Muscle layer of duodenum (tissue), 2 donors: ENCODE data around the gene PYY.

Experiments used
- H3K27ac ChIP-seq: one replicate; pipeline ENCODE4 v1.7.0; 2013; ENCODE audit warnings: mild to moderate bottlenecking, low read length
- H3K27me3 ChIP-seq: one replicate; pipeline ENCODE4 v1.7.0; 2013; ENCODE audit warnings: low read depth, mild to moderate bottlenecking, control low read depth, low read length
- H3K36me3 ChIP-seq, 2 donors: one replicate each; pipeline ENCODE4 v1.7.0; 2013; ENCODE audit warnings: low read length in 2 of 2, control low read depth in 1 of 2, mild to moderate bottlenecking in 1 of 2; ENCODE audit not compliant: insufficient read depth in 2 of 2, control insufficient read depth in 1 of 2
- H3K4me1 ChIP-seq, 2 donors: one replicate each; pipeline ENCODE4 v1.7.0; 2013; ENCODE audit warnings: low read length in 2 of 2, mild to moderate bottlenecking in 2 of 2, control low read depth in 1 of 2, moderate library complexity in 1 of 2; ENCODE audit not compliant: insufficient read depth in 2 of 2, control insufficient read depth in 1 of 2
- H3K4me3 ChIP-seq, 2 donors: one replicate each; pipeline ENCODE4 v1.7.0; 2013; ENCODE audit warnings: low read length in 2 of 2, low read depth in 1 of 2, mild to moderate bottlenecking in 1 of 2
- H3K9me3 ChIP-seq, 2 donors: one replicate each; pipeline ENCODE4 v1.7.0; 2013; ENCODE audit warnings: low read length in 2 of 2, control low read depth in 1 of 2, mild to moderate bottlenecking in 1 of 2; ENCODE audit not compliant: control insufficient read depth in 1 of 2
- donor health status: healthy.

Gene PYY

GRCh38 chr17:43911904-43912303, 41.8 kb downstream of the PYY start:
- Histone ChIP-seq H3K36me3 (no peaks in the 10 kb centered on the region), H3K9me3 (no peaks in the 10 kb centered on the region), H3K4me3 (no peak overlapping the region), H3K27me3 (peaks cover 6% of the 10 kb centered on the region), H3K4me1 (peaks cover 0 to 6% of the 10 kb centered on the region in 2 donors), H3K27ac (no peak overlapping the region)

- H3K4me3 ChIP-seq: no peak overlapping the region
- H3K9me3 ChIP-seq: no peaks in the 10 kb centered on the region
- H3K36me3 ChIP-seq: no peaks in the 10 kb centered on the region
- no peak overlapping the region for H3K27ac ChIP-seq
- peaks cover 22% of the 10 kb centered on the region for H3K27me3 ChIP-seq
- H3K4me1 ChIP-seq: peaks cover 0 to 21% of the 10 kb centered on the region in 2 donors
These were observed 44.1 kb downstream of the PYY start for GRCh38 chr17:43909537-43910231.

- Histone ChIP-seq H3K27me3 (peaks cover 22% of the 10 kb centered on the region), H3K9me3 (no peaks in the 10 kb centered on the region), H3K36me3 (no peaks in the 10 kb centered on the region), H3K4me1 (peaks cover 0 to 21% of the 10 kb centered on the region in 2 donors), H3K27ac (peak overlapping the region; percentile 46), H3K4me3 (peak overlapping the region; percentile 65 to 84)
These were observed 45.6 kb downstream of the PYY start for GRCh38 chr17:43907998-43908721.

GRCh38 chr17:43907425-43907981, 46.2 kb downstream of the PYY start, which contains the start of gene MPP2:
TSS of gene MPP2 (minus strand) at chr17:43907536. CDS start at chr17:43904460, 3,076 bp downstream.
- Histone ChIP-seq H3K9me3 (no peaks in the 10 kb centered on the region), H3K4me1 (peaks cover 0 to 21% of the 10 kb centered on the region in 2 donors), H3K27ac (peak within 1 kb of the TSS; percentile 46), H3K36me3 (no peaks in the 10 kb centered on the region), H3K4me3 (peak within 1 kb of the TSS; percentile 68 to 84), H3K27me3 (peaks cover 22% of the 10 kb centered on the region)

GRCh38 chr17:43906951-43907424, 46.8 kb downstream of the PYY start:
- H3K9me3 ChIP-seq: no peaks in the 10 kb centered on the region
- no peaks in the 10 kb centered on the region for H3K36me3 ChIP-seq
- H3K27ac ChIP-seq: peak overlapping the region; percentile 46
- H3K27me3 ChIP-seq: peaks cover 22% of the 10 kb centered on the region
- H3K4me1 ChIP-seq: peaks cover 0 to 21% of the 10 kb centered on the region in 2 donors
- peak overlapping the region; percentile 65 to 84 for H3K4me3 ChIP-seq

- H3K9me3 ChIP-seq: no peaks in the 10 kb centered on the region
- no peak overlapping the region for H3K27ac ChIP-seq
- no peaks in the 10 kb centered on the region for H3K36me3 ChIP-seq
- peak overlapping the region; percentile 68 to 84 for H3K4me3 ChIP-seq
- H3K4me1 ChIP-seq: peaks cover 0 to 22% of the 10 kb centered on the region in 2 donors
- peaks cover 22% of the 10 kb centered on the region for H3K27me3 ChIP-seq
These were observed 47.5 kb downstream of the PYY start for GRCh38 chr17:43905985-43906852.

- Histone ChIP-seq H3K4me3 (peak overlapping the region; percentile 68 to 84), H3K36me3 (no peaks in the 10 kb centered on the region), H3K4me1 (peaks cover 0 to 29% of the 10 kb centered on the region in 2 donors), H3K27me3 (peaks cover 22% of the 10 kb centered on the region), H3K9me3 (no peaks in the 10 kb centered on the region), H3K27ac (no peak overlapping the region)
These were observed 48.2 kb downstream of the PYY start for GRCh38 chr17:43905400-43905984.
